GM19463 (cell line): ENCODE measurements around the gene FARSB.
"Not testable (repeated sequence)": the region's sequence is repeated elsewhere in the genome, so short reads cannot be mapped to it uniquely, and the experiment has no call there.

Experiments
- ATAC-seq: cut with Tn5 transposase; IDR thresholded peaks from one replicate; pipeline ENCODE4 v1.9.1; 2021; ENCODE audit warnings: mild to moderate bottlenecking, moderate library complexity; ENCODE audit not compliant: unreplicated experiment

Gene FARSB

DNA sequence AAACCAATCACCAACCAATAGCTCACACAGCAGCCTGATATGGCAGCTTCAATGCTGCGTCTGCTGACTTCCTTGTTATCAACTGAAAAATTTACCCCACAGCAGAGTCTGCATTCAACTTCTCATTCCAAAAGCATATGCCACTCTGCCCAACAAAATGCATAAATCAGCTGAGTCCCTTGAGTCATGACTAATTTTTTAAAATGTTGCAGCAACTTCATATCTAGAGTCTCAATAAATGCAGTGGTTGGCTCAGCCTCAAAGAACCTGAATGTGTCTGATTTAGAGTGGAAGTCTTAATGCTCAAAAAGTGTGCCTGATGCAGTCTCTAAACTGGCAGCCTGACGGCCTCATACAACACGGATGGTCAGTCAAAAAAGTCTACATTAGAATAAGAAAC lies 46.5 kb downstream of the FARSB start:
- no peak for ATAC-seq

DNA sequence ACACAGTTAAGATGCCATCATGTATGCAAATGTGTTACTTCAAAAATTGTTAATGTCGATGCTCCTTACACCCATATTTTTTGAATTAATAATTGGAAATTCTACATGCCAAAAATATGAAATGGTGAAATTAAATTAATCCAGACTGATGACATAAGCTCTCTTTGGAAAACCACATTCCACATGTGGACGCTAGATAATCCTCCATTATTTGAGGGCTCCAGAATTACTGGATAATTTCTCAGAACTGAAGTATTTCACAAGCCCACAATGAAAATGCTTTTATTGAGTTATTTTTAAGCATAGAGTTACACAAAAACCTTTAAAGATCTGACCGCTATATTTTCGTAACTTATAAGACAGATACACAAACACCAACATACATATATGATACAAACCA lies 47.8 kb downstream of the FARSB start:
- no peak for ATAC-seq

DNA sequence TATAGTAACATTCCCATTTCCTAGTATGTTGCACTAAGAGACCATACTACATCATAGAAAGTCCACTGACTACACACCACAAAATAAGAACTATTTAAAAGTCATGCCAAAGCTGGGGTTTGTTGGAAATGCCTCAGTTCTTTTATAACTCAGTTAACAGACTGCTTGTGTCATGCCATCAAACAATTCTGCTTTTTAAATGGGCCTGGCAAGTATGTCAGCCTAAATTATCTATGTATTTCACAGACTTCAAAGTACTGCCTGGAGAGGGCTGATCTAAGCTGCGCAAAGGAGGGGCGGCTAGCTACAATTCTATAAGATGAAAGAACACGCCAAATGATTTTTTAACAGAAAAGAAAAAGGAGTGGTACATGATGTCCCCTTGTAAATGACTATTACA lies 49.6 kb downstream of the FARSB start:
- ATAC-seq = no peak

DNA sequence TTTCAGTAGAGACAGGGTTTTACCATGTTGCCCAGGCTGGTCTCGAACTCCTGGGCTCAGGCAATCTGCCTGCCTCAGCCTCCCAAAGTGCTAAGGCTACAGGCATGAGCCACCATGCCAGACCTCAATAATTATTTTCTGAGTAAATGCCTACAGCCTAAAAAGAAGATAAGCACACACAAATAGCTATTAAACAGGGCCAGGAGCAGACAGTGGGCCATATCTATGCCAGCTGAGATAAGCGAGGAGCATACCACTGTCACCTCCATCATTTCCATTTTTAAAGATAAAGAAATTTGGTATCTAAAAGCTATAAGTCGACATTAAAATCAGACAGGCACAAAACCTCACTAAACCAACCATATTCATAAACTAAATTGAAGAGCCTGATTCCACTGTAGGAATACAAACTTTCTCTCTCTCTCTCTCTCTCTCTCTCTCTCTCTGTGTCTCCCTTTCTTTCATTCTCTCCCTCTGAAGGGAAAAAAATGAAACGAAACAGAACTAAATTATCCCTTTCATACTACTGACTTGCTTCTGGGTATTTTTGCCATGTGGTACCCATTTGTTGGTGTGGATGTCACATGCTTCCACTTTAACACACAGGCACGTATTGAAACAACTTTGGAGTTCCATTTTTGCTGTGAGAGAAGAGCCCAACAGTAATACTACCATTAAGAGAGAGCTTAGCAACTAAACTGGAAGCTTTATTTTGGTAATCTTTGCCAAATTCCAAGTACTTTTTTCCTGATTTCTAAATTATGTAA lies 51.0 kb downstream of the FARSB start:
- ATAC-seq = no peak

DNA sequence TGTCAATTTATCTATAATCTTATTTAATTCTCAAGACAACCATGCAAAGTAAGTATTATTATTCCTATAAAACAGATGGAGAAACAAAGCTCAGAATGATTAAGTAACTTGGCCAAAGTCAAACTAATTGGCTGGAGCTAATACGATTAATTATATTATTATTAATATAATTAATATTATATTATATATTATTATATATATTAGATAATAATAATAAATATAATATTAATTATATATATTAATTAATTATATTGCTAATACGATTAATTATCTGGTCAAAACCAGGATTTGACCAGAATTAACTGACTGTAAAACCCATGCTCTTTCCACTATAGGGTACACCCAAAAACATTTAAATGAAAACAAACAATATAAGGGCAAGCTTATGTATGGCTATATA lies 52.4 kb downstream of the FARSB start:
- no peak for ATAC-seq

DNA sequence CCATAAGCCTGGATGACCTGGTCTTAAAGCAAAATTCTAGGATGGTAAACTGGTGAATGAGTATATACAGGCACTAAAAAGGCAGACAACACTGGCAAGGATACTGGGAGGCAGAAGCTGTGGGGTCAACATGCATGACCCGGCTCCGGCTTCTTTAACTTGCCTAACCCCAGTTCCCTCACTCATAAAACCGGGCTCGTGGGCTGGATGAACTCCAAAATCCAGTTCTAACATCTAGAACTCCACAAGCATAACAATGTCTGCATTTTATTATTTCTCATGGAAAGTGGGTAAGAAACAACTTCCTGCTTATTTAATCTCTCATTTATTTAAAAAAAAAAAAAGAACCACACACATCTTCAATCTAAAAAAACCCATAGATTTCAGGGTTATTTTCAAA lies 57.3 kb downstream of the FARSB start:
- no peak for ATAC-seq

DNA sequence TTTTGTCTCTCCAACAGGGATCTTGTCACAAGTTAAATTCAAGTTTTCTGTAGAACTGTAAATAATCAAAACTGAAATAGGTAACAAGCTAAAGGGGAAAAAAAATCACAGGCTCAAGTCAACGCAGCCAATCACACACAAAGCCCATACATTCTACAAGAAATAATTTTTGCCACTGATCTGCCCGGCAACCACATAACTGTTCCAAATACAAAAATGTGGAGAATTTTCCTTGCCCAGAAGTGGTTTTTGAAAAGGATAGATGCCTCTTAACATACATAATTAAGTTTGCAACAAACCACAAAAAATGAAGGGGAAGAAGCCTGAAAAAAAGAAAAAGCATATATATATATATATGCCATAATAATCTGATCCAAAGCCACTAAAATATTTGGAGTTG lies 60.3 kb downstream of the FARSB start:
- ATAC-seq = no peak

DNA sequence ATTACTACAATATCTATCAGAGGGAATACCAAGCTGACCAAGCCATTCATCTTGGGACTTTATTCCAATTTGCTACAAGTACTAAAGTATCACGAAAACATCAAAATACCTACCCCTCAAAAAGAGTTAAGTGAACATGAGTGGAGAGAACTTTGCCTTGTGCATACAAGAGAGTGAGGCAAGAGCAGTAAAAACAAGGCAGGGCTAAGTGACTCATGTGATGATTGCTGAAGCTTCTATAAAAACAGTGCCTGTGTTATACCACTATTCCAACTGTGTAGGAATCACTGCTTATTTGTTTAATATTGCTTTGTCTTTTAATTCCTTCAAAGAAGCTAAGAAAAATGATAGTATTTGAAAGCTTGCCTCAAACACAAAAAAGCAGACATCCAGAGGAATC lies 61.2 kb downstream of the FARSB start:
- no peak for ATAC-seq

DNA sequence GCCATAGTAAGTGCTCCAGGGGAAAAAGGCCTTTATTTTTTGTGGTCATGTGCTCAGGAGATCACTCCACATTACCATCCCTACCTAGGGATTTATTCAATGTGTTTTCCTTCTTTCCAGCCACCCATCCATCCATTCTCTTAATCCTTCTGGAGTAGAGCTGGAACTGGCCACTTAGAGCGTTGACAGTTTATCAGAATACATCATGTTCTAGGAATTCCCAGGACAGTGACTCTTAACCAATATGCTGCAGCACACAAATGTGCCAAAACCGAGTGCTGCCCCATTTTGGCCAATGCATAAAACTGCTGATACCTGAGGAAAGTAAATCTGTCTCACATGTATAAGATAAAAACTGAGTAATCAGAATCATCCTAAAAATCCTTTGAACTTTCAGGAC lies 63.7 kb downstream of the FARSB start:
- no peak for ATAC-seq

DNA sequence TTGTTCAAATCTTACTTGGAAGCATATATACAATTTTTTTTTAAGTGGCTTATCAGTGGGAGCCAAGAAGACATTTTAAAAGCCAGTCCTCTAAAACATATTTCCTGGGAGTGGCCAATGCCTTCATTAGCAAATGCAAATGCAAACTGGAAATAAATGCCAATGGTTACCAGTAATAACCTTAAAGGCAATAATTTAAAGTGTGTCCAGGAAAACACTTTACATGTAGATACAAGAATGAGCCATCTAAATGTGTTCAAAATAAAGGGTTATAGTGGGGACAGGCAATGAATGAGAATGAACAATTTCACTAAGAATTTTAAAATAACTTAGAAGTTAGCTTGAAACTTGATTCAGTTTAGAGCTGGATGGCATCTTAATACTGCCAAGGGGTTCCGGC lies 64.2 kb downstream of the FARSB start:
- no peak for ATAC-seq

DNA sequence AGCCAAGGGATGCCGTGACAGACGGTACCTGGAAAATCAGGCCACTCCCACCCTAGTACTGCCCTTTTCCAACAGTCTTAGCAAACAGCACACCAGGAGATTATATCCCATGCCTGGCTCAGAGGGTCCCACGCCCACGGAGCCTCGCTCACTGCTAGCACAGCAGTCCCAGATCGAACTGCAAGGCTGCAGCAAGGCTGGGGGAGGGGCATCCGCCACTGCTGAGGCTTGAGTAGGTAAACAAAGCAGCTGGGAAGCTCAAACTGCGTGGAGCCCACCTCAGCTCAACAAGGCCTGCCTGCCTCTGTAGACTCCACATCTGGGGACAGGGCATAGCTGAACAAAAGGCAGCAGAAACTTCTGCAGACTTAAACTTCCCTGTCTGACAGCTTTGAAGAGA lies 71.3 kb downstream of the FARSB start:
- not testable (repeated sequence) for ATAC-seq

DNA sequence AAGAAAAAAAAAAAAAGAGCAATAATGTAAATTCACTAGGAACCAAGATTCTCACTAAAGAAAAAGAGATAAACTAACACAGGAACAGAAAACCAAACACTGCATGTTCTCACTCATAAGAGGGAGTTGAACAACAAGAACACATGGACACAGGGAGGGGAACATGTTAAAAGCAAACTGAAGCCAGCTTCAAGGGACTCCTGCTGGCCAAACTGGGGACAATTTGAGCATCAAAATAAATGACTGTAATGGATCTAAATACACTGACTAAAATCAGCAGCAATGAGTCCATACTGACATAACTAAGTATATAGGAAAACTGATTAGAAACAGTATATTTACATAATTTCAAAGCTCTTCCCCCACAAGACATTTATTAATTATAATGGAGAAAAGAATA lies 73.0 kb downstream of the FARSB start:
- peak; percentile 48 for ATAC-seq

DNA sequence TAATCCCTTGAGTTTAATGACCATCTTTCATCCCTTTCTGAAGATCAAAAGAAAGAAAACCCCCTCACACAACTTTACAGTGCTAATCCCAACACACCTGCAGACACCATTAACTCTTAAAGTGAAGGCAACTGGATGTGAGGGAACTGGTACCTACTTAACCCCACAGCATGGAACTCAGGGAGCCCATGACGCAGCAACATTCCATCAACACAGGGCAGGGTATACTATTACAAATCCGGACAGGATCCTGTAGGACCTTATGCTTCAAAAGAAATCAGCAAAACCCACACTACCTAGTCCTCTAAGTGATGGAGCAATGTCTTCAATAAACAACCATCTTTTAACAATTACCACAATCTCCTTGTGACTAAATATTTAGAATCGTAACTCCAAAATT lies 78.6 kb downstream of the FARSB start:
- no peak for ATAC-seq

DNA sequence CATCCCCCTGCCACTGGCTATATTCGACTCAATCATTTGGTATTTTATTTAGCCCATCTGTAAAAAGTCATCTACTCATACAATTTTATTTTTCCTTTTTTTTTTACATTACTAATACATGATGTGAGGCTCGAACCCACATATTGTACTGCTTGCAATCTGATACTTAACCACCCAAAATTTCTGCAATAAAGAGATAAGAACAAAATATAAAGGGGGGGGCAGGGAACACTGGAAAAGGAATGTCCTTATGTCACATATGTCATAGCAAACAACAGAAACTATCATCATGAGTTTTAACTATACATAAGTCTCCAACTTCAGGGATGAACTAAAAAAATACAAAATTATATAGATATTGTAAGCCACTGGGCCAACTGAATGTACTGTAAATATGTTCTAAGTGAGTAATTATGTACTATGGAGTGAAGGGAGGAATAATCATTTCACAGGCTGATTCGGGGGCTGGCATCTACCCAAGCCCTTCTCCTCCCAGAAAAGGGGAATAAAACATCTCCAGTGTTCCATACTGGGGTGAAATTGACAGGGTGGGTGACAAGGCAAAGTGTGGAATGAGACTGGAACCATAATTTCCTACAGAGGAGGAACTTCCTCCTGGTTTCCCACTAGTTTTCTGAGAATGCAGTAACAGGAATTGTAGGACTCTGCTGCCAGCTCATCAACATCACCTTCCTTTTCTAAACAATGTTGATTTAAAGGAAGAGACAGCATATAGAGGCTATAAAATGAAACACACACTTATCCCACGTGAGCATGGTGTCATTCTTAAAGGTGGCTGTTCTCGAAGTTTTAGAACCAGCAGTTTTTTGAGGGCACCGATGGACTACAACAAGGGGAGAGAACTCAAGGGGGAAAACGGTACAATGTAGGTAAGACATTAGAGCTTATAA lies 79.5 kb downstream of the FARSB start:
- no peak for ATAC-seq

DNA sequence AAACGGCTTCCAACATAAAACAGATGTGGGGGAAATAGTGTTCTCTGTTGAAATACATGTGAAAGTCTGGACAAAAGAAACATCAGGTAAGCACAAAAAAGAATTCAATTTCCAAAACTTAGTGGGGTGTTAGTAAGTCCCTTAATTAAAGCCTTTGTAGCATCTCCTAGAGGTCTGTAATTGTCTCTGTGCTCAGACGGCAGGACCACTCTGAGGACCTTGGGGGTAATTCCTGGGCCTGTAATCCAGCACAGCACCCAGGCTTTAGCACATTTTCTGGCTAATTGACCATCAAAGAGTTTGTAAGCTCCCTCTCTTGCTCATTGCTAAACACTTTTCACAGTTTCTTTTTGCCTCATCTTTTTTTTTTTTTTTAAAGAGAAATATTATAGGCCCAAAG lies 80.3 kb downstream of the FARSB start:
- no peak for ATAC-seq

DNA sequence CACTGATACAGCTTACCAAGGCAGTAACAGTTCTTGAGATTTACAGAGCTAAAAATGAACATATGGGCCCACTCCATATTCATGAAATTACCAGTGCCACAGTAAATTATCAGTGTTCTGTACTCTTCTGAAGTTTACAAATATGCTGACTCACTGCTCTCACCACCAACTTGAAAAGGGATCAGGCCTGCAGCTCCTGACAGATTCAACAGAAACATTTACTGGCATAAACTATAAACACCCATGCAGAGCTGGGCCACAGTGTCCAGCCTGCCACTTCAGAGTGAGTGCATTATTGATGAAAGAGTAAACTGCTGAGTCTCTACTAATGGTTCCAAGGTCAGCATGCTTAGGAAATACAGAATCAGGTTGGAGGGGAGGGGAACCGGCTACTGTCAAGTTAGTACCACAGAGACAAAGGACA lies 83.1 kb downstream of the FARSB start:
- no peak for ATAC-seq

DNA sequence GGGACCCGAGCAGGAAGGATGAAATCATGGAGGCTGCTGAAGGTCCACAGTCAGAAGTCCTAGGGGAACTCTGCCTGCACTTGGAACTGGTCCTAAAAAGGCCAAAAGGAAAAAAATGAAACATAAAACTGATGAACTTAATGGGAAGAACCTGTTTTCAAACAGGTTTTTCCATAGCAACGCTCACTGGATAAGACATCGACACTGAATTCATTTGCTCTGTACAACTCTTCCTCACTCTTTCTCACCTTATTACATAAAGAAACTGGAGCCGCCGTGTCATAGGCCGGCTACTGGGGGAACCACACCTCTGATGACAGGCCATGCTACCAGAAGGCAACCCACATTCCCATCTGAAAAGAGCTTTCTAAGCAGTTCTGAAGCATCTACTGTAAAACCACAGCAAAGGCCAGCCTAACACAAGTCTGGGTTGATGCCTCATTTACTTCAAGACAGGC lies 83.6 kb downstream of the FARSB start:
- no peak for ATAC-seq

DNA sequence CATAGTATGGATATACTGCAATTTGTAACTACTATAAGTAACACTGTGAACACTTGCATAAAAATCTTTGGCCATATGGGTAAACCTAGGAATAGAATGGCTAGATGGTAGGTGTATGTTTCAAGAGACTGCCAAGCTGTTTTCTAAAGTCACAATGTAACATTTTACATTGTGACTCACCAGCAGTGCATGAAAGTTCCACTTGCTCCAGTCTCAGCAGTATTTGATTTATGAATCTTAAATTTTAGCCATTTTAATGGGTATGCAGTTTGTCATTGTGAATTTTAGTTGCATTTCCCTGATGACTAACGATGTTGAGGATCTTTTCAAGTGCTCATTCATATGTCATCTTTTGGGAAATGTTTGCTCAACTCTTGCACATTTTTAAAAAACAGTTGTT lies 86.1 kb downstream of the FARSB start:
- no peak for ATAC-seq

DNA sequence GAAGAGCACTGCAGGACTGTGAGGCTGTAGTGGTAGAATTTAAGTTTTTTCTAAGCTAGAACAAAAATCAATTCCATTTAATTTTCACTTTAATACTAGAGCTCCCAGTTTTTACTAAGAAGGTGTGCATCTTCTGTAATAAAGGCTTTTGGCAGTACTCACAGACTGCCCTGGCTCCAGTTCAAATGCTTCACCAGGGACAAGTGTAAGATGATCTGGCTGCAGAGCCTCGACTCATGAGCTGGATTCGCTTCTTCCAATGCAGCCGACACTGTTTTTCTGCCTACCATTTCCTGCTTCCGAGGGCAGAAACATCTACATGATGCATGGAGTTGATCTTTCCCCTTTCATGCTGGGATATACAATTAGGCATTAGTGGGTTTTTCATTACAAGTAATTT lies 87.0 kb downstream of the FARSB start:
- ATAC-seq = no peak

DNA sequence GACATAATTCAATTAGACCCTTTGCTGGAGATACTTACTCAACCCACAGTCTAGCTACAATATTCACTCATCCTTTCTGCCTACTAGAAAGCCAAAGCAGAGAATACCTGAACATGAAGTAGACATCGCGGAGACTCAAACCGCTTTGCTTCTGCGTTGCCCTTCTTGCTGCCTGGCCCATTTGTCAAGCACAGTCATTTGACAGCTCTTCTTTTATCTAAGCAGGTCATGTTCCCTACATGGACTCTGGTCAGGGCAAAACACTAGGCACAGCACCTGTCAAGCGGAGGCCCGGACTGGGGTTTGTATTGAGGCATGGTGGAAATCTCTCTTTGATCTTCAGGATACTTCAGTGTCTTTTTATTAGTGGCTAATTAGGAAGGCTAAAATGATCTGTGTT lies 89.7 kb downstream of the FARSB start:
- no peak for ATAC-seq

DNA sequence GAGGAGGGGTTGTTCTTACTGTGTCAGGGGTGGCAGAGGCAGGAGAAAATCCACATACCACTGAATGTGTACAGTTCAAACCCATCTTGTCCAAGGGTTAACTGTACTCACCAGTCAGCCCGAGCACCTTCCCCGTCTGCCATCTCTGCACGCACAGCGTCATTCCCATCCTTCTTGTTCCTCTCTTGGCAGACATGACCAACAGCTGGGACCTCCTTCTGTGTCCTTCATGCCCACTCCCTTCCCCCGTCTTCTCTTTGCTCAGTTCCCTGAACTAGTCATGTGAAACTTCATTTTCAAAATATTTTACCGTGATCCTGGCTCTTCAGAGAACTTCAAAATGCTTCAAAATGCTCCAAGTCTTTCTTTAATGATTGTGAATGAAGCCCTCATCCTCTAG lies 92.0 kb downstream of the FARSB start:
- ATAC-seq = no peak

DNA sequence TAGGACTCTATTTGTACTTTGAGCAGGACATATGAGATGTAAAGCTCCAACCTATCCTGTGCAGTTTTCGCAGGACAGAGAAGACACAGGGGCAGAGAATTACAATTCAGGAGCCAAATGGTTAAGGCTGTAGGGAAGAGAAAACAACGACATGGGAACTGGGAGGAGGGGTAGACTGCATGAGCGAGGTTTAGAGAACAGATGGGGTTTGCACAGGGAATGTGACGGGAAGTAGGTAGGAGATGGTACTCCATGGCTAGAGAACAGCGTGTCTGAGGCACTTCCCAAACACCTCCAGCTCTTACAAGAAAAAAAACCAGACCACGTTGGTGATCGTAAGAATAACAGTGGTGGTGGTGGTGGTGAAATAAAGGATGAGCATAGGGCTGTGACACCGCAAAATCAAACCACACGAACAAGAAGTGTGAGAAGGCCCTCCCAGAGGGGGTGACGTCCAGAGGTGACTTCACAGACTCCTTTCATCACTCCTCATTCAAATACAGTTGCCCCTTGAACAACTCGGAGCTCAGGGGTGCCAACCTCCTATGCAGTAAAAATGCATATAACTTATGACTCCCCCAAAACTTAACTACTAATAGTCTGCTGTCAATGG lies 92.7 kb downstream of the FARSB start:
- ATAC-seq = no peak
